Measurements from ENCODE around the gene GIPC2.
"Not testable (repeated sequence)": the region's sequence is repeated elsewhere in the genome, so short reads cannot be mapped to it uniquely, and the experiment has no call there.

Gene GIPC2

DNA sequence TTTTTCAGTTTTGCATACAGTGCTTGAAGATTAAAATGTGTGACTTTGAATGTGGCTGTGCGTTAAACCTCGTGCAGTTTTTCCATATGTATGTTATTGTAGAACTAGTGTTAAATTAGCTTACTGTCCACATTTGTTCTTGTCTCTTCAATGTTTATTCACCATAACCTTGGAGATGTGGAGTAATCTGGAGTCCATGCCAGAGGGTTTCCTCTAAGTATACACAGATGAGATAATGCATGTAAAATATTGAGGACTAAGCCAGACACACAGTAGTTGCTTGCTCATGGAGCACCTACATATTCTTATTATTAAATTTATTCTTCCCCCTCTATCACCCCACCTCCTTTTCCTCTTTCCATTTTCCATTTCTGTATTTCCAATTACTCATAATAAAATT lies 7.7 kb upstream of the GIPC2 start:
- DNase-seq, result no peak

DNA sequence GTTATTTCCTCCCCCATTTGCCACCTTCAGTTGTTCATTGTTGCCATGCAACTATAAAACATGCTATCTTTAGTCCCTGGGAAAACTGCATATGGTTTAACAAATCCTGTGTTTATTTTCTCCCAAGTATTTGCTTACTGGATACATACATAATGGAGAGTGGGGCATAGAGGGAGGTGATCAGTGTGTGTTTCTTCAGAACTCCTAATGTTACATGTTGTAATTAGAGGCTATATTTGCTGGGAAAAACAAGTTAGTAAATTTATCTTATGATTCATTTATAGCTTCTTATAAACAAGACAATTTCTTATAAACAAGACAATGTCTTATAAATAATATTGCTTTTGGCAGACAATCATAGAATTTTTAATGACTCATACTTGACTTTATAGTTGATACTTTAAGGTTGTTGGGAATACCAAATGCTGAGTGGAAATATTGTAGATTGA lies 7.3 kb upstream of the GIPC2 start:
- DNase-seq, result no peak

DNA sequence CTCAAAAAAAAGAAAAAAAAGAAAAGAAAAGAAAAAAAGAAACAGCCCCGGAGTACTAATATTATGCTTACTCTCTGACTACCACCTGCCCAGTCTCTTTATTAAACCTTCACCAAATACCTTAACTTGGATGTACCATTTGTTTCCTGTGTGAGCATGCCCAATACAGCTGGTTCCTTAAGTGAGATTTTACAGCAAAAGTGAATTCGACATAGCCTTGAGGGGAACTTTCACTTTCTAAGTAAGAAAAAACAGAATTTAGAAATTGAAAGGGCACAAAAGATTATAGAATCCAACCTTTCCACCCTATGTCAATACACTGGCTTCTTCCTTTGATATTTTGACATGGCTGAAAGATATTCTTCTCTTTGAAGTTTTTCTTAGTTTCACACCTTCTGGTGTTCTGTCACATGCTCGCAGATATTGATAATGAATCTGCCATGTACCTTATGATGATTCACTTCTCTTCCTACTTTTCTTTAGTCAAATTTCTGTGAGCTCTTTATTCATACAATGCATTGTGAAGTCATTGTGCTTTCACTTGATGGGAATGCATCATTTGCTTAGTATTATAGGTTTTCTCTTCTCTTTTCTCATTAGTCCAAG lies 5.2 kb upstream of the GIPC2 start:
- no peak for DNase-seq

DNA sequence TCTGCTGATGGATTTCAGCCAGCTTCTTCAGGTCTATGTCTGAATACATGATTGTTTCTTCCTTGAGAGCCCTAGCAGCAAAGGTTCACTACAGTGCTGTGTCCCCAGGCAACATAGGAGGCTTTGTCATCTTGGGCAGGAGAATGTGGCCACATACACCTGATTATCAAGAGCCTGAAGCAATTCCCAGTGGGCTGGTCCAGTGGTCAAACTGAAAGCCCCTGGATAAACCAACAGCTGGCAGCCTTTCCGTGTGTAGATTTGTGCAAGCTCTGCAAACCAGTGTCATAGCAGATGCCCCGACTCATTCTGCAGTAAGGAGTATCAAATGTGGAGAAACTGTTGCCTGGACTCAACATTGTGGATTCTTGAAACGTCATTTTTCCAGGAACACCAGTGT lies 2.3 kb upstream of the GIPC2 start:
- DNase-seq, result no peak

DNA sequence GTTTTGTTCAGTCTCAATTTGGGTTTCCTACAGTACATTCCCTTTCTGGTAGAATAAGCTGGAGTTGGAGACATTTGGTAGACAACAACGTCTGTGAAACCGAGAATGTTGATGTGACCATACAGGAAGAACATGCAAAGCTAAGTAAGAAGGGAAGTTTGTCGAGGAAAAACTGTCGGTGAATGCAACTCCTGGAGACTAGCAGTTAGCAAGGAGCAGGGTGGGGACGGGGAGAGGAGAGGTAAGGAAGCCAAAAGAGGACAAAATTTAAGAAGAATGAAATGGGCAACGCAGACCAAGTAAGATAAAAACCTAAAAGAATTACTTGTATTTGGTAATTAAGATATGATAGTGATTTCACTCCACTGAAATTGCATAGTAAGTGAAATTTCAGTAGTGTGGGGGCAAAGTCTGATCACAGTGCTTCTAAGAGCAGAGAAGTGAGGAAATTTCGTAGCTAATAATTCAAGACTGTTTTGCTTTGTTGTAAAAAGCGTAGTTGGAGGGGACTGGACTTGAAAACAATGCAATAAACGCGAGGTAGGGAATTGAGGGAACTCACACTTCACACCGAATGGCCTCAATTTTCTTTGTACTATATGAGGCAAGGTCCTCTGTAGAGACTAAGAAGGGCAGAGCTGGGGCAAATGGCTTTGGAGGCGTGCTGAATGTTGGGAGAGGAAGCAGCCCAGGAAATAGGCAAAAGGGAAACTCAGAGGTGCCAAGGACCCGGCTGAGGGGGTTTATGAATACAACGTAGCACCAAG lies 787 bp upstream of the GIPC2 start:
- no peak for DNase-seq

DNA sequence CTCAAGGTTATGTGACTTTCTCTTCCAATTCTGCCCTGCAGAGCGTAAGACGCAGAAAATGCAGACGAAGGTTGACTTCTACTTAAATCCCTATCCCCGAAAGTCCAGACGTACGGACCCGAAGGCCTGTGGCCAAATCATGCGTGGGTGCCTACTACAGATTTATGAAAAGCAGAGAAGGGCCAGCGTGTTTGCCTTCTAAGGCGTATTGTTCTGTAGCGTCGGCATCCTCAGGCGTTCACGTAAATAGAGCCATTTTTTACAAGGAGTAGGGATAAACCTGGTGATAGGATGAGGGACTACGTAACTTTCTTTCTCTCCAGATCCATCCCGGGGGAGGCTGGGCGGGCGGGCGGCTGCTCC lies 222 bp upstream of the GIPC2 start:
- DNase-seq, result no peak

DNA sequence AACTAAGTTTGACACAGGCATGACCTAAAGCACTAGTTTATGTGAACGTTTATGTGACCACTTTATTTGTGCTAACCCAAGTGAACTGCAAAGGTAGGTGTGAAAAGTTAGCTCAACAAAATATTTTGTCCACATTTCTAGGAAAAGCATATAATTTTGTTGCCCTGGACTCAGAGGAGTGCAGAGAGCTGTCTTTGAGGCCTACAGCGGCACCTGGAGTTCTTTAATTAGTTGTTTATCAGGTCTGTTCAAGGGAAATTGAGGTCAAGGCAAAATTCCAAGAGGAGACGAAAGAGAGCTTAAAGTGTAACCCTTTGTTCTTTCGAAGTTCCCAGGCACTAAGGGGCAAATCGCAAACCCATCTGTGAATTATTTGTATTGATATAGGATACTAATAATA lies 1.3 kb downstream of the GIPC2 start:
- no peak for DNase-seq

DNA sequence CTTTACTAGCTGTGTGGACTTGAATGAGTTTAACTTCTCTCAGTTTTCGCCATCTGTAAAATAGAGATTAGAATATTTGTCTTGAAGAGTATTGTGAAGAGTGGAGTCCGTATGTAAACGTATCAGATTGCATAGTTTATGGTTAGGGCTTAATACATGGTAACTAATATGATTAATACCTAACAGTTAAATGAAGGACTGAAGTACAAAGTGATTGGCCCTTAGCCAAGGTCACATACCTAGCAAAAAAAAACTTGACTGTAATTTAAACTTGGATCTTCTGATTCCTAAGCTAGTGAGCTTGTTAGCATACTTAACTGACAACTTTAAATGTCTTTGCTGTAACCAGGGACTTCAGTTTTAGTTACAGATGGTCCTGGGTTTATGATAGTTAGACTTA lies 1.9 kb downstream of the GIPC2 start:
- no peak for DNase-seq

DNA sequence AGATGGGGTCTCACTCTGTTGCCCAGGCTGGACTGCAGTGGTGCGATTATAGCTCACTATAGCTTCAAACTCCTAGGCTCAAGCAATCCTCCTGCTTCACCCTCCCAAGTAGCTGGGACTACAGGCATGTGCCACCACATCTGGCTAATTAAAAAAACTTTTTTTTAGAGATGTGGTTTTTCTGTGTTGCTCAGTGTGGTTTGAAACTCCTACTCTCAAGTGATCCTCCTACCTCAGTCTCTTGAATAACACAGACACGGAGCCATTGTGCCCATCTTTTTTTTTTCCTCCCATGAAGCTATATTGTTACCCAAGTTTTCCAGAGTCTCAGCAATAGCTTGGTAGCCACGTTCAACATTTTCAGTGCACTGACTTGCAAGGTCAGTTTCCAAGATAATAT lies 2.7 kb downstream of the GIPC2 start:
- DNase-seq, result no peak

DNA sequence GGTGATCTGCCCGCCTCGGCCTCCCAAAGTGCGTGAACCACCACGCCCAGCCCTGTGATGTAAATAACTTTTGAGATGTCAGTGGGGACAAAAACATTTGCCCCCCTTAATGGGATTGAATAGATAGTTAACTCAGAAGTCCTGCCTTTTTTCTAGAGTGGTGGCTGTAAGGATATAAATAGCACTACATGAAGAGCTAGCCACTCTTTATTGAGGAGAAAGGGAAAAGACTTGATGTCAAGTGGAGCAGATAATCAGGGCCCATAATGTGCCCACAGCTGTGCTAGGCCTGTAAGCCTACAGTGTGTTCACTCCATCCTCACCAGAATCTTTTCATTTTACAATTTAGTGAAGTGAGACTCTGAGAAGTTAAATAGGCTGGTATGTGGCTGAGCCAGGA lies 3.6 kb downstream of the GIPC2 start:
- DNase-seq, result no peak

DNA sequence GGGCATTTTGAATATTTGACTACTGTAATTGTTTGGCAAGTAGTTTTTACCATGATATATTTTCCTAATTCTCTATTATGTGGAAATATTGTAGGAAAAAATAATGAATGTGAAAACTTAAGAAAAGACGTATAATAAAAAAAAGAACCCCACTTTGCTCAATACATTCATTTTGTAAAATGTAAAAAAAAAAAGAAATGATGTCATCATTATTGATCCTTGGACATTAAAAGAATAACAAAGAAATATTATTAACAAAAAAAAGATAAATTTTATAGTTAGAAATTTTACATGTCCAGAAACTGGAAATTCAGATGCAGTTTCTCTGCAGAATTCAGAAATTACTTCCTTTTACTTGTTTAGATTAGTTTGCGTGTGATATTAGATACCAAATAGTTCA lies 5.2 kb downstream of the GIPC2 start:
- DNase-seq, result no peak

DNA sequence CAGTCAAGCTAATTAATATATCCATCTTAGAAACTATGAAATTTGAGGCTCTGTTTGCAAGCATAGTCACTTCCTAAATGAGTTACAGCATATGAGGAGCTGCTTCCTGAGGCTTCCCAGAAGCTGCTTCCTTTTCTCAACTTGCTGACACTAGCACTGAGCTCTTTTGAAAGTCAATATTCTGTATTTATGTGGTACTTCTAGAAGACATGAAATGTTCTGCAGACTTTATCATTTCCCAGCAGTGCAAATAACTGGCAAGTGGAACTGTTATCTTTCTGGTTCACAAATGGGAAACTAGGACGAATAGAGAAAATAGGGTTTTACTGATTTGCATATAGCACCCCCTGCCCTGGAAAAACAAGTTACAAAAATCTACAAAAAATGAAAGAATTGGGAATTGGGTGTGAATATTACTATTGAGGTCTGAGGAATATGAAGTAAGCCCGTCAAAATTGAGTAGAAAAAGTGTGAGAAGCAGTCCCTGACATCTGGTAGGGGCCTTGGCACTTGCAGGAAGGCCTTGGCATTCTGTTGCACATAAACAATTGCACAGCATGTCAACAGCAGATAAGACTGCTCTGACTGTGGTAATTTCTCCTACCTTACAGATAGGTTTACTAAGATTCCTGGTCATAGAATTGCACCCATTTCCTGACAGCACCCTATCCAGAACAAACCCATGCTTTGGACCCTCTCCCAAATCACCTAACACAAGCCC lies 7.1 kb downstream of the GIPC2 start:
- DNase-seq, result no peak

DNA sequence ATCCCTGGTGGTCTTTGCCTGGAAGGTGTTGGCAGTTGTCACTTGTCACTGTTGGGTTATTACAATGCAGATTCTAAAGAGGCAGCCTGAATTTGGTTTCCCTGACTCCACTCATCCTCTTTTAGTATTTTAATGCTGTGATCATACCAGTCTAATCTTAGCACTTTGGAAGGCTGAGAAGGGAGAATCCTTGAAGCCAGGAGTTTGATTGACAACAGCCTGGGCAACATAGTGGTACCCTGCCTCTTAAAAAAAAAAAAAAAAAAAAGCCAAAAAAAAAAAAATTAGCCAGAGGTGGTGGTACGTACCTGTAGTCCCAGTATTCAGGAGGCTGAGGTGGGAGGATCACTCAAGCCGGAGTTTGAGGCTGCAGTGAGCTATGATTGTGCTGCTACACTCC lies 7.7 kb downstream of the GIPC2 start:
- no peak for DNase-seq

DNA sequence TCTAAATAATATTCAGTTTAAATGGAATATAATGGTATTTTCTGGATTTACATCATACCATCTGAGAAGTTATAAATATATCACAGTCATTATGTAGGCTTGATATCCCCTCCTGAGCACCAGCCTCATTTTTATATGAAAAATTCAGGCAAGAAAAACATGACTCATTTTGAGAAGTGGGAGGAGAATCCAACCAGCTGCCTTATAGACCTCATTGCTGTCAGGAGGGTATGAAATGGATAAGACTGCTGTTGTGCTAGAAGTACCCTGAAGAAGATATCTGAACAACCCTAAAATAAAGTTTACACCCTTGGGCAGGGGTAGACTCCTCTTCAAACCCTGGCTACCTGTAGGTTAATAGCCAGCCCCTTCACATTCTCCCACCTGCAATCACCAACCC lies 8.8 kb downstream of the GIPC2 start:
- no peak for DNase-seq

DNA sequence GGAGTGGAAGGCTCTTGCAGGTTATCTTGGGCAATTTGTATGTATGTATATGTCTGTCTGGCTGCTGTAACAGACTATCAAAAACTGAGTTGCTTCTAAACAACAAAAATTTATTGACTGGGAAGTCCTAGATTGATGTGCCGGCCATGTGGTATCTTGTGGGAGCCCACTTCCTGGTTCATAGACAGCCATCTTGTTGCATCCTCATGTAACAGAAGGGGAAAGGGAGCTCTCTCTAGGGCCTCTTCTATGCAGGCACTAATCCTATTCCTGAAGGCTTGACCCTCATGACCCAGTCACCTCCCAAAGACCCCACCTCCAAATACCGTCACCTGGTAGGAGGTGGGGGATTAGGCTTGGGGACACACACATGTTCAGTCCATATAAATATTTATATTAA lies 9.2 kb downstream of the GIPC2 start:
- no peak for DNase-seq

DNA sequence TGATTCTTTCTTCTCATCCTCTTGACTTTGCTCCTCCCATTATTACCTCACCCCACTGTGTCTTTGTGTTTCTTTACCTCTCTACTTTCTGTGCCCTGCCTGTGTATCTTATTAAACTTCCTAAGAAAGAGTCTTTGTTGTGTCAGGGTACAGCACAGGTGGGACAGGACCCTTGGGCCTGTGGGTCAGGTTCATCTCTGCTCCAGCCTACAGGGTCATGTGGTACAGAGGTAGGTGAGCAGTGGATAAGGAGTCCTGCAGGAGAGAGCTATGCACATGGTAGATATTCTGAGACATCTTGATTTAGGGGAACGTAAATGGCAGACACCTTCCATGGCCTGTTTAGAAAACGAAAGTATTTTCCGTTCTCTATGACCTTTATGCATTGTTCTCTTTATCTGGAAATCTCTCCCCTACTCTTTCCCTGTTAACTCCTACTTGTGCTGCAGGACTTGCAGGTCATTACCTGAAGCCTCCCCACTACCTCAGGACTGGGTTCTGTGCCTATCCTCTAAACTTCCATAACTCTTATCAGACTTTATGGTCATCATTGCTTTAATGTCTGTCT lies 9.9 kb downstream of the GIPC2 start:
- no peak for DNase-seq

DNA sequence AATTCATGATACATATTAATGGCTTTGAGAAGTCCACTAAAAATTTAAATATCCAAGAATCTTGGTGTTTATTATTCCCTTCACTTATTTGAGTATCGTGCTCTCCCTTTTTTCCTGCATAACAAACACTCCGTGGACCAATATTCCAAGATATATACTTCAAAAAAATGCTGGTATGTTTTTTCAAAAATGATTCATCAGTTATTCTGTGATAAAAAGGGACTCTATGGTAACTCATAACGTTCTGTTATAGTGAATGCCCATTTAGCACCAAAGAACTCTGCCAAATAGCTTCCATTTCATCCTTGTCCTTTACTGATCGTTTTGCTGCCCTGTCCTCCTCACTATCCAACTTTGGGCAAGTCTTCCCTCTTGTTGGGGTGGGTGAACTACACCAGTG lies 12.9 kb downstream of the GIPC2 start:
- no peak for DNase-seq

DNA sequence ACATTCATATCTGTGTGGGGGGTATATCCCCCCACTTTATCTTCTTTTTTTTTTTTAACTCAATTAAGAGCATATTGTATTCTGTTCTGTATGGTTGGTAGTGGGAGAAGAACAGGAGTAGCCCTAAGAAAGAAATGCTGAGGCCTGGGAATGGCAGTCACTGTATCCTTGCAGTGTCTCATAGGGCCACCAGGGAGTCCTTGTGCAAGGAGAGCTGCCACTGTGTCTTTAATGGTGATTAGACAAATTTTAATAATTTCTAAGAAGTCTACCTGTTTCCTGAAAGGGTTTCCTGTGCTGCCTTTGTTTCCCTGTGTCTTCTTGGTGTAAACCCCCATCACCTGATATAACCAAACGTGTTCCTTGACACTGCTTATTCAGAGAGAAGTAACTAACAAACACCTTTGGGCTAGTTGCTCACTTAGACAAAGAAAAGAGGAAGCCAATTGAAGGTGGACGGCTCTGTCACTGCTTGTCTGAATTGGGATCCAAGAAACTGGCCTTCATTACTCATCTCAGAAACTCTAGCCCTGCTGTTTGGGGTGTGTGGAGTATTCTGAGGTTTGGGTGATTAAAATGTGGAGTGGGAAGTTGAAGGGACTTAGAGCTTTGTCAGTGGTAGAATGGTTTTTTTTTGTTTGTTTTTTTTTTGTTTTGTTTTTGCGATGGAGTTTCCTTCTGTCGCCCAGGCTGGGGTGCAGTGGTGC lies 15.2 kb downstream of the GIPC2 start:
- no peak for DNase-seq

DNA sequence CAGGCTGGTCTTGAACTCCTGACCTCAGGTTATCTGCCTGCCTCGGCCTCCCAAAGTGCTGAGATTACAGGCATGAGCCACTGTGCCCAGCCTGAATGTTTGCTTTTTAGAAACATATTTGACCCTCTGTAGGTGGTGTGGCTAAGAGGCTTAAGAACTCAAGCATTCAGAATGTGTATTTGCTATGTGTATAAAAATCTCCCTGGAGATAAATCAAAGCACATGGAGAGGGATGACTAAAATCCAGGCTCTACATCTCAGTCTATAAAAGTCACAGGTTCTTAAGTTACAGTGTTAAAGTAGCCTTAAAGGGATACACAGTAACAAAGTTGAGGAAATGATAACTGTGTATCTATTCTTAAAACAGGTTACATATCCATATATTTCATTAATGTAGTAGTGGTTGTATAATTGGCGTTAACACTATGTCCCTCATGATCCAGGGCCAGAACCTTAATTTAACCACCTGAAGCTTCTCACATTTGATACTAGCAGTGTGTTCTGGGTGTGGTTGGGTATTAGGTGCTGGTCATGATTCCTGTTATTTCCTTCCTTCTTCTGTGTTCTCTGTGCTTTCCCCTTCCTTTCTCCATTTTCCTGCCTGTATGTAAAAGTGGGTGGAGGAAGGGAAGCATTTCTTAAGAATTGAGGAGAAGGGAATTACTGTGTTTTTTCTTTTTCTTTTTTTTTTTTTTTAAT lies 16.2 kb downstream of the GIPC2 start:
- DNase-seq, result no peak

DNA sequence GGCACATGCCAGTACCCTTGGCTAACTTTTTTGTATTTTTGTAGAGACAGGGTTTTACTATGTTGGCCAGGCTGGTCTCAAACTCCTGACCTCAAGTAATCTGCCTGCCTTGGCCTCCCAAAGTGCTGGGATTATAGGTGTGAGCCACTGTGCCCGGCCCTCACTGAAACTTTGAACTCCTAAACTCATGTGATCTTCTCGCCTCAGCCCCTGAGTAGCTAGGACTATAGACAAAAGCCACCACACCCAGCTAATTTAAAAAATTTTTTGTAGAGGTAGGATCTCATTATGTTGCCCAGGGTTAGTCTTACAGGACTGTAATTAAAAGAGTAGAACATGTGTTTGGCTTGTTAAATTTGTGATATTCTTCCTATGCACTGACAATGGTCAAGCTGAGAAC lies 19.1 kb downstream of the GIPC2 start:
- DNase-seq, result not testable (repeated sequence)

DNA sequence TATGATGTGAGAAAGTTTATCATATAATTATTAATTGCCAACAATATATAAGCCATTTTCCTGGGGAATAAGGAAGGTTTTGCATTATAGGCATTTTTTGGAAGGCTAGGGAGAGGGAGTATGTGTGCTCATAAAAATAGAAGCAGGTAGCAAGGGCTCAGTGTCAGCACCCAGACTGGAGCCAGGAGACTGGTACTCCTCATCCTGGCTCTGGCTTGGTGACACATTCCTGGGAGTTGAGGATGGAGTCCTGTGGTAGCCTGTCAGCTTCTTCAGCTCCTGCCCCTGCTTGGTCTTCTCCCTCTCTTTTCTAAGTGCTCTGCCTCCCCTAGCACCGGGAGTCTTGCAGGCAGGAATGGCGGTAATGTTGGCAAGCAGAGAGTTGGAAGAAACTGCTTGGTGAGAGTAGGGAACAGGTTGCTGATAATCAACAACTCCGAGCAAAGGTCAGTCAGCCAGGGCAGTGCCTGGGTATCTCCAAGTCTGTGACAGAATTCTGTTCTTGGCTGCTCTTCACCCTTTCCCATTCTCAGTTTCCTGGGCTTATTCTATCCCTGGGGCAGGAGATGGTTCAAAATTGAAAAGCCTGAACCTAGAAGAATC lies 23.0 kb downstream of the GIPC2 start:
- no peak for DNase-seq

DNA sequence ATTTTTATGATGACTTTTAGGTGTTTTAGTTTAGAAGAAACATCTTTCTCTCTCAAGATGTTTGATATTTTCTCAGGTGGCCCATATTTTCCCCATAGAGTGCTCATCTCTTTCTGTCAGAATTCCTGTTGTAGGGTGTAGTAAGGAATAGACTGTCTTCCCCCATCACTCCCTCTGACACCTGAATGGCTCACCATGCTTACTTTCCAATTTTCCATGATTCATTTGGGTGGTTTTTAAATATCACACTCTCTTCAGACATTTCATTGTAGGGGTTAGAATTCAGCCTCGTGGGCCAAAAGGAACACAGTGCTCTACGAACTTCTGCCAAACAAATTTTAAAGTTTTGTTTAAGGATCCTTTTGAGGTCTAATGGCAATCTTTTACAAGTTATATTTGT lies 24.0 kb downstream of the GIPC2 start:
- no peak for DNase-seq

Data from CD4-positive, alpha-beta T cell treated with Interleukin-1 beta for 1 hour (primary cell).